SH-SY5Y (cell line): ENCODE data around the gene OTOG.

Experiments used
- GATA2 ChIP-seq: IDR thresholded peaks from 2 replicates; pipeline ENCODE4 v1.6.1; 2011; ENCODE audit warnings: mild to moderate bottlenecking, low read depth, low read length
- GATA3 ChIP-seq: IDR thresholded peaks from 2 replicates; pipeline ENCODE4 v1.6.1; 2011; ENCODE audit warnings: low read depth, mild to moderate bottlenecking, low read length, moderate library complexity

DNA sequence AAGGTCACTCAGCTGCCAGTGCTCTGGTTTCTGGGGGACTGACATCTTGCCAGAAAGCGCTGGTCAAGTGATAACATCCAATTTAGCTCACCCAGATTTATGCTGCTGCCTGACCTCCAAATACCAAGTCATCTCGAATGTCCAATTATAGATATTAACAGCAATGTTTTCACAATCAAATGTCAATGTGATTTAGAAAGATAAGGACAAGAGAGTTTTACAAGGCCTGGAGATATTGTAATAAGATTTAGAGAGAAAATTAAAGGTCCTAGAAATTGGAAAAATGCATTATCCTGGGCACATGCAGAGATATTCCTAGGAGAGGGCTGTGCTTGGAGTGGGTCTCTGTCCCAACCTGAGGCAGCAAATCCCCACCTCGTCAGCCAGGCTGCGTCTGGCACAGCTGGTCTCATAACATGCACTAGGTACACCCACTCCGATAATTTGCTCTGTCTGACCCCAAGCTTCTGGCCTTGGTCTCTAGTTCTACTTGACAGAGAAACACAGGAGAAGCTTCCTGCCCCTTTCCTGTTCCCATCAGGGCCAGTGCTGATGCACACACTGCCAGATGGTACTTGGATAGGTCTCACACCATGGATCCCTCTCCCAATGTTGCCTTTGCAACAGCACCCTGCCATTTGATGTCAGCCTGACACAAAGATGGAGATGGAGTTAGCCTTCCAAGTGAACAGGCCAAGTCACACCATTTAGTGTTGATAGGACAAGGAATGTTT lies 31.4 kb upstream of the OTOG start:
- TF ChIP-seq GATA2 (peak; percentile 92), GATA3 (peak; percentile 85; the same call in 1 of the 2 replicates)
